HG03457 (cell line): ENCODE measurements around the gene PARD3.

Experiments
- ATAC-seq: cut with Tn5 transposase; IDR thresholded peaks from one replicate; pipeline ENCODE4 v1.9.1; 2021; ENCODE audit warnings: moderate number of reproducible peaks; ENCODE audit not compliant: unreplicated experiment

The PARD3 gene

GRCh38 chr10:34181553-34182300 lies 633.4 kb downstream of the PARD3 start:
- no peak for ATAC-seq

- ATAC-seq = no peak
These were observed 634.3 kb downstream of the PARD3 start for GRCh38 chr10:34180749-34181148.

- ATAC-seq = no peak
These were observed 635.8 kb downstream of the PARD3 start for GRCh38 chr10:34179280-34179679.

GRCh38 chr10:34178756-34179155 lies 636.3 kb downstream of the PARD3 start:
- ATAC-seq = no peak

- ATAC-seq = no peak
These were observed 636.9 kb downstream of the PARD3 start for GRCh38 chr10:34178196-34178595.

- ATAC-seq = no peak
These were observed 637.7 kb downstream of the PARD3 start for GRCh38 chr10:34177445-34177844.

GRCh38 chr10:34176351-34176750 lies 638.7 kb downstream of the PARD3 start:
- no peak for ATAC-seq

GRCh38 chr10:34175121-34175520 lies 640.0 kb downstream of the PARD3 start:
- no peak for ATAC-seq

- ATAC-seq = no peak
These were observed 642.1 kb downstream of the PARD3 start for GRCh38 chr10:34172936-34173533.

GRCh38 chr10:34171957-34172527 lies 643.1 kb downstream of the PARD3 start:
- ATAC-seq = no peak

- no peak for ATAC-seq
These were observed 645.4 kb downstream of the PARD3 start for GRCh38 chr10:34169677-34170076.

- no peak for ATAC-seq
These were observed 646.0 kb downstream of the PARD3 start for GRCh38 chr10:34169131-34169530.

- ATAC-seq = no peak
These were observed 646.7 kb downstream of the PARD3 start for GRCh38 chr10:34168439-34168838.

- ATAC-seq = no peak
These were observed 648.3 kb downstream of the PARD3 start for GRCh38 chr10:34166823-34167222.

GRCh38 chr10:34166354-34166753 lies 648.7 kb downstream of the PARD3 start:
- ATAC-seq = no peak

GRCh38 chr10:34164029-34164428 lies 651.1 kb downstream of the PARD3 start:
- no peak for ATAC-seq

- no peak for ATAC-seq
These were observed 651.8 kb downstream of the PARD3 start for GRCh38 chr10:34163075-34163905.

- no peak for ATAC-seq
These were observed 653.2 kb downstream of the PARD3 start for GRCh38 chr10:34161777-34162370.

- no peak for ATAC-seq
These were observed 654.5 kb downstream of the PARD3 start for GRCh38 chr10:34160595-34160994.

GRCh38 chr10:34157501-34157900 lies 657.6 kb downstream of the PARD3 start:
- no peak for ATAC-seq

GRCh38 chr10:34156781-34157425 lies 658.2 kb downstream of the PARD3 start:
- ATAC-seq = no peak
